Glutamatergic neuron (in vitro differentiated cells): ENCODE measurements around the gene MSI2. TPM values are rescaled to one million over a fixed set of nuclear protein-coding genes. Genes with fewer than 3 reads are reported as not detected.

Experiments used
- DNase-seq: peaks from one replicate; pipeline ENCODE4 v3.0.0; 2022
- H3K27ac Mint-ChIP-seq: one replicate; pipeline ENCODE4 v1.8.0; 2020; ENCODE audit warnings: mild to moderate bottlenecking, mixed read lengths, inconsistent platforms; ENCODE audit not compliant: unreplicated experiment
- H3K27me3 Mint-ChIP-seq: one replicate; pipeline ENCODE4 v1.8.0; 2020; ENCODE audit warnings: mild to moderate bottlenecking, moderate library complexity, mixed read lengths, inconsistent platforms; ENCODE audit not compliant: unreplicated experiment
- H3K36me3 Mint-ChIP-seq: one replicate; pipeline ENCODE4 v1.8.0; 2020; ENCODE audit warnings: mild to moderate bottlenecking, mixed read lengths, inconsistent platforms; ENCODE audit not compliant: unreplicated experiment
- H3K4me1 Mint-ChIP-seq: one replicate; pipeline ENCODE4 v1.8.0; 2020; ENCODE audit warnings: mild to moderate bottlenecking, low read depth, mixed read lengths, inconsistent platforms; ENCODE audit not compliant: unreplicated experiment
- H3K4me3 Mint-ChIP-seq: one replicate; pipeline ENCODE4 v1.8.0; 2020; ENCODE audit warnings: mild to moderate bottlenecking, mixed read lengths, inconsistent platforms; ENCODE audit not compliant: unreplicated experiment
- H3K9me3 Mint-ChIP-seq: one replicate; pipeline ENCODE4 v1.8.0; 2020; ENCODE audit warnings: mild to moderate bottlenecking, moderate library complexity, mixed read lengths, inconsistent platforms; ENCODE audit not compliant: unreplicated experiment
- CTCF ChIP-seq: fragments of 200-600 bp; sonication (generic); IDR thresholded peaks from one replicate; pipeline ENCODE4 v1.5.0; 2021; ENCODE audit not compliant: partially characterized antibody, unreplicated experiment
- total RNA-seq: library from RNA; stranded (reverse); fragmentation: NEBNext Ultra II Directional; extraction: Animal tissue kit (Norgen Biotek cat#: 25700); gene quantifications from one replicate; pipeline ENCODE4 v1.2.1, GENCODE V29; 2021; ENCODE audit not compliant: unreplicated experiment

Gene MSI2
- total RNA-seq, 1 donor from 2014 or later, result 141 TPM

GRCh38 chr17:57453841-57454425, 197.6 kb downstream of the MSI2 start:
- H3K4me1 Mint-ChIP-seq, result peaks cover 9% of the 10 kb centered on the region
- H3K36me3 Mint-ChIP-seq, result peaks cover 4% of the 10 kb centered on the region
- H3K4me3 Mint-ChIP-seq, result no peak overlapping the region
- no peak overlapping the region for H3K27ac Mint-ChIP-seq
- no peak for TF ChIP-seq CTCF
- H3K9me3 Mint-ChIP-seq, result peaks cover 4% of the 10 kb centered on the region
- no peak for DNase-seq
- peaks cover 11% of the 10 kb centered on the region for H3K27me3 Mint-ChIP-seq

- no peak overlapping the region for H3K27ac Mint-ChIP-seq
Measured at GRCh38 chr17:57454729-57455062, 198.4 kb downstream of the MSI2 start.

GRCh38 chr17:57455063-57455914, 199.0 kb downstream of the MSI2 start:
- DNase-seq, result no peak
- peaks cover 14% of the 10 kb centered on the region for H3K27me3 Mint-ChIP-seq
- H3K4me3 Mint-ChIP-seq, result no peak overlapping the region
- no peak for TF ChIP-seq CTCF
- no peak overlapping the region for H3K27ac Mint-ChIP-seq
- H3K4me1 Mint-ChIP-seq, result peaks cover 9% of the 10 kb centered on the region
- H3K36me3 Mint-ChIP-seq, result peaks cover 4% of the 10 kb centered on the region
- peaks cover 5% of the 10 kb centered on the region for H3K9me3 Mint-ChIP-seq

More at GRCh38 chr17:57454729-57455062, 198.4 kb downstream of the MSI2 start:
- DNase-seq, result no peak
- H3K36me3 Mint-ChIP-seq, result peaks cover 4% of the 10 kb centered on the region
- no peak for TF ChIP-seq CTCF
- peaks cover 11% of the 10 kb centered on the region for H3K27me3 Mint-ChIP-seq
- no peak overlapping the region for H3K4me3 Mint-ChIP-seq
- peaks cover 8% of the 10 kb centered on the region for H3K9me3 Mint-ChIP-seq
- H3K4me1 Mint-ChIP-seq, result peaks cover 9% of the 10 kb centered on the region

GRCh38 chr17:57456622-57457021, 200.3 kb downstream of the MSI2 start:
- peaks cover 8% of the 10 kb centered on the region for H3K9me3 Mint-ChIP-seq
- H3K4me1 Mint-ChIP-seq, result peaks cover 7% of the 10 kb centered on the region
- no peak overlapping the region for H3K27ac Mint-ChIP-seq

More at GRCh38 chr17:57456622-57457021, 200.3 kb downstream of the MSI2 start:
- Mint-ChIP-seq H3K27me3 (peaks cover 10% of the 10 kb centered on the region), H3K36me3 (peaks cover 4% of the 10 kb centered on the region), H3K4me3 (no peak overlapping the region)
- no peak for DNase-seq
- no peak for TF ChIP-seq CTCF
